ENCODE measurements around the gene MRPS2. TPM values are rescaled to one million over a fixed set of nuclear protein-coding genes. Genes with fewer than 3 reads are reported as not detected.

MRPS2 gene
- total RNA-seq (2022; extraction: Qiagen RNA extraction), result 106 to 137 TPM (median 131 TPM) in 5 replicates

GRCh38 chr9:135500525-135501260 lies at the start of gene MRPS2:
Gene MRPS2, plus strand, starts transcription at chr9:135500682. Its CDS starts 29 bp downstream, at chr9:135500711.

GRCh38 chr9:135479469-135480052 lies 20.9 kb upstream of the MRPS2 start, which contains the start of gene PPP1R26:
Gene PPP1R26, plus strand, starts transcription at chr9:135479782. Its CDS starts 4,729 bp downstream, at chr9:135484511.

GRCh38 chr9:135520916-135521607 lies 20.6 kb downstream of the MRPS2 start, which contains the start of gene LCN1:
Gene LCN1, plus strand, starts transcription at chr9:135521440. Its CDS starts 58 bp downstream, at chr9:135521498.

GRCh38 chr9:135545646-135546176 lies 45.2 kb downstream of the MRPS2 start, which contains the start of gene OBP2A:
Gene OBP2A, plus strand, starts transcription at chr9:135546126. Its CDS starts 55 bp downstream, at chr9:135546181.

Other genes starting within 250 kb of the MRPS2 start
- gene PPP1R26, start 20.9 kb upstream of the MRPS2 start, total RNA-seq (2022; extraction: Qiagen RNA extraction), result 17.3 to 19.8 TPM (median 19.0 TPM) in 5 replicates
- 0.17 to 0.26 TPM (median 0.20 TPM) in 3 of 5 replicates, not detected in the others for gene LCN1, start 20.8 kb downstream of the MRPS2 start, total RNA-seq (2022; extraction: Qiagen RNA extraction)
- 0.15 TPM in 2 of 5 replicates, not detected in the others for gene OBP2A, start 45.4 kb downstream of the MRPS2 start, total RNA-seq (2022; extraction: Qiagen RNA extraction)
- gene PAEP, start 61.1 kb downstream of the MRPS2 start, total RNA-seq (2022; extraction: Qiagen RNA extraction), result 0.24 to 0.43 TPM (median 0.26 TPM) in 5 replicates
- not detected in 5 replicates for gene GLT6D1, start 138.9 kb downstream of the MRPS2 start, total RNA-seq (2022; extraction: Qiagen RNA extraction)
- gene LCN9, start 162.6 kb downstream of the MRPS2 start, total RNA-seq (2022; extraction: Qiagen RNA extraction), result not detected in 5 replicates
- gene SOHLH1, start 198.8 kb downstream of the MRPS2 start, total RNA-seq (2022; extraction: Qiagen RNA extraction), result 0.05 to 0.08 TPM (median 0.05 TPM) in 3 of 5 replicates, not detected in the others
- 0.02 to 0.05 TPM in 2 of 5 replicates, not detected in the others for gene KCNT1, start 201.5 kb downstream of the MRPS2 start, total RNA-seq (2022; extraction: Qiagen RNA extraction)